K562 (cell line): ENCODE data around the gene LAMA5. TPM values are rescaled to one million over a fixed set of nuclear protein-coding genes. Genes with fewer than 3 reads are reported as not detected.

Experiments
- ATAC-seq: fragments of 200-7000 bp; cut with Tn5 transposase; 3 replicates; pipeline ENCODE4 v1.9.1; 2020; ENCODE audit warnings: moderate library complexity
- Bru-seq: library from RNA; stranded (reverse); fragments of 400-500 nt; gene quantifications from one replicate; lab custom pipeline; 2021; lab: Mats Ljungman, UMichigan
- BruChase-seq, 2 experiments: library from RNA; stranded (reverse); fragments of 400-500 nt; gene quantifications; one replicate each; lab custom pipeline; 2021; lab: Mats Ljungman, UMichigan
- BruUV-seq: library from RNA; stranded (reverse); fragments of 400-500 nt; replicated peaks from 2 replicates; lab custom pipeline; 2021; lab: Mats Ljungman, UMichigan
- CTCF ChIA-PET: fragments of 300-600 bp; formaldehyde crosslinking; extraction: SDS; loops from one replicate; lab custom pipeline; 2021; ENCODE audit warnings: low intra/inter-chr PET ratio; lab: Yijun Ruan, JAX
- POLR2A ChIA-PET: fragments of 300-600, 350-650 bp; sonication (Branson Sonifier 250); formaldehyde crosslinking; extraction: SDS; loops from one replicate; lab custom pipeline; 2021; ENCODE audit warnings: antibody characterized with exemption, inconsistent platforms; lab: Yijun Ruan, JAX
- DNase-seq, 4 experiments: peaks; one replicate each; pipeline versions ENCODE4 v3.0.0 to v3.0.0-alpha.2; 2011 to 2018; ENCODE audit warnings: low spot score in 3 of 4, mixed read lengths in 3 of 4; ENCODE audit errors: extremely low read depth in 1 of 4
- FAIRE-seq: peaks from 2 replicates; lab custom pipeline; 2011; peaks lifted over from hg19 to GRCh38; lab: Jason Lieb, UNC
- H2AFZ ChIP-seq: 2 replicates; pipeline ENCODE4 v1.6.0; 2011; ENCODE audit warnings: low read depth, low read length, control low read depth, inconsistent platforms
- H3K27ac ChIP-seq: fragments of 200-600 bp; 3 replicates; pipeline ENCODE4 v1.8.0; 2011; ENCODE audit warnings: low read depth, mild to moderate bottlenecking, control low read depth, inconsistent platforms, low read length, moderate library complexity, mixed read lengths; ENCODE audit errors: extremely low read depth
- H3K27me3 ChIP-seq, 2 experiments: fragments of 300-600 bp in 1 of 2; 2 replicates in 1 of 2; 3 replicates in 1 of 2; pipeline versions ENCODE4 v1.6.0 to v1.8.0; 2011; ENCODE audit warnings: inconsistent platforms in 2 of 2, low read length in 2 of 2, mild to moderate bottlenecking in 1 of 2, mixed read lengths in 1 of 2, moderate library complexity in 1 of 2; ENCODE audit not compliant: control insufficient read depth in 2 of 2, insufficient read depth in 2 of 2
- H3K36me3 ChIP-seq: fragments of 300-600 bp; 3 replicates; pipeline ENCODE4 v1.8.0; 2011; ENCODE audit warnings: mild to moderate bottlenecking, low read length, inconsistent platforms; ENCODE audit not compliant: control insufficient read depth, insufficient read depth
- H3K4me1 ChIP-seq, 2 experiments: fragments of 200-600 bp in 1 of 2; replicated peaks in 1 of 2; 2 replicates in 1 of 2; 3 replicates in 1 of 2; pipeline versions ENCODE4 v1.5.1 to v1.8.0; 2011; ENCODE audit warnings: inconsistent platforms in 2 of 2, low read length in 2 of 2, mild to moderate bottlenecking in 1 of 2, mixed read lengths in 1 of 2, moderate library complexity in 1 of 2; ENCODE audit not compliant: control insufficient read depth in 2 of 2, insufficient read depth in 2 of 2
- H3K4me2 ChIP-seq: 2 replicates; pipeline ENCODE4 v1.6.1; 2011; ENCODE audit warnings: low read length, control low read depth, inconsistent platforms, mixed read lengths; ENCODE audit not compliant: insufficient read depth
- H3K4me3 ChIP-seq: fragments of 200-600 bp; sonication (generic), shearing (Covaris generic); 2 replicates; pipeline ENCODE4 v1.5.1; 2016; ENCODE audit warnings: control low read depth, inconsistent platforms
- H3K79me2 ChIP-seq: fragments of 200-600 bp; 3 replicates; pipeline ENCODE4 v1.8.0; 2011; ENCODE audit warnings: low read length, inconsistent platforms; ENCODE audit not compliant: control insufficient read depth, insufficient read depth
- H3K9ac ChIP-seq, 2 experiments: 2 replicates each; pipeline versions ENCODE4 v1.6.0 to v1.6.1; 2011; ENCODE audit warnings: low read depth in 2 of 2, low read length in 2 of 2, control low read depth in 1 of 2, inconsistent platforms in 1 of 2, mild to moderate bottlenecking in 1 of 2, mixed read lengths in 1 of 2; ENCODE audit not compliant: insufficient read depth in 1 of 2
- H3K9me1 ChIP-seq: one replicate; pipeline ENCODE4 v1.6.0; 2011; ENCODE audit warnings: inconsistent platforms, mild to moderate bottlenecking, low read length, moderate library complexity; ENCODE audit not compliant: control insufficient read depth, insufficient read depth
- H3K9me3 ChIP-seq: replicated peaks from 2 replicates; pipeline ENCODE4 v1.5.1; 2011; ENCODE audit warnings: low read depth, low read length, inconsistent platforms; ENCODE audit not compliant: control insufficient read depth, insufficient read depth
- H4K20me1 ChIP-seq: replicated peaks from 2 replicates; pipeline ENCODE4 v1.6.1; 2011; ENCODE audit warnings: low read length, inconsistent platforms, mixed read lengths; ENCODE audit not compliant: control insufficient read depth, insufficient read depth
- HNRNPH1 ChIP-seq: fragments of 200-400 bp; formaldehyde crosslinking; optimal IDR thresholded peaks from 2 replicates; pipeline ENCODE3; 2017; ENCODE audit warnings: low read depth, mild to moderate bottlenecking, low read length, moderate library complexity
- POLR2H ChIP-seq: IDR thresholded peaks from 2 replicates; pipeline ENCODE4 v1.6.1; 2016; ENCODE audit warnings: missing genetic modification characterization, low read depth, mild to moderate bottlenecking, control low read depth, missing compliant biosample characterization, moderate library complexity
- PTRF ChIP-seq: fragments of 450-650 bp; IDR thresholded peaks from 2 replicates; pipeline ENCODE4 v1.6.1; 2016; ENCODE audit warnings: mild to moderate bottlenecking, missing genetic modification characterization, missing compliant biosample characterization
- TAF1 ChIP-seq: IDR thresholded peaks from 2 replicates; pipeline ENCODE4 v1.6.1; 2011; ENCODE audit warnings: mild to moderate bottlenecking, low read length, moderate library complexity; ENCODE audit not compliant: insufficient read depth, control insufficient read depth, severe bottlenecking; ENCODE audit errors: extremely low read depth
- TBP ChIP-seq: optimal IDR thresholded peaks from 2 replicates; pipeline ENCODE3; 2011; ENCODE audit warnings: low read depth, low read length, improper control_type of control experiment
- ZKSCAN8 ChIP-seq: fragments of 200-800 bp; sonication (Bioruptor generic); IDR thresholded peaks from 2 replicates; pipeline ENCODE4 v1.6.1; 2016; ENCODE audit warnings: missing genetic modification characterization, missing compliant biosample characterization
- WGBS: fragments of 100-300 bp; shearing (Covaris generic); methylation state at CpG from one replicate; pipeline ENCODE4 v1.1.6; 2016; ENCODE audit warnings: low coverage, mixed read lengths; ENCODE audit not compliant: insufficient coverage; ENCODE audit errors: missing lambda C conversion rate; 5-methylcytosine and 5-hydroxymethylcytosine counted together
- in situ Hi-C: fragments of 300-500 bp; cut with MboI; formaldehyde crosslinking; loops from 4 replicates; pipeline ENCODE4 v1.15.0; 2018; ENCODE audit warnings: inconsistent platforms, mixed read lengths
- intact Hi-C: fragments of 100-400 bp; cut with micrococcal nuclease; formaldehyde crosslinking; loops from 2 replicates; pipeline ENCODE4 v1.14.2; 2022
- long read RNA-seq, 3 experiments: library from polyadenylated mRNA in 2 of 3; library from RNA in 1 of 3; unstranded in 2 of 3; stranded (forward) in 1 of 3; transcript quantifications; one replicate each; pipeline ENCODE4 v2.0.0, GENCODE V29; 2019 to 2022
- polyA minus RNA-seq, 3 experiments: library from RNA; depleted of rRNA, polyadenylated mRNA; stranded (reverse); fragments of >200 nt; gene quantifications; 2 replicates each; pipeline ENCODE4 v1.2.3, GENCODE V29; 2011
- polyA plus RNA-seq, 8 experiments: library from polyadenylated mRNA; depleted of rRNA in 4 of 8; stranded (reverse) in 5 of 8; unstranded in 3 of 8; fragments of >200 nt; fragmentation: Nextera tagmentation in 2 of 8; fragmentation: Illumina TruSeq in 1 of 8; extraction: Ambion mirVana in 2 of 8; extraction: Trizol in 1 of 8; gene quantifications; 2 replicates each; pipeline versions ENCODE4 v1.2.1 to v1.2.3, GENCODE V29; 2011 to 2014; ENCODE audit warnings: inconsistent platforms in 1 of 8, missing spikeins in 1 of 8
- total RNA-seq, 7 experiments: library from RNA; depleted of rRNA in 6 of 7; stranded (reverse); fragments of >200 nt in 6 of 7; fragmentation: Illumina TruSeq in 2 of 7; extraction: Trizol in 2 of 7; gene quantifications; 2 replicates each; pipeline versions ENCODE4 v1.2.1 to v1.2.3, GENCODE V29; 2011 to 2021; ENCODE audit warnings: low replicate concordance in 1 of 7
- TF ChIP-seq, protein P1 (sequence below): fragments of 450-650 bp; IDR thresholded peaks from 2 replicates; pipeline ENCODE4 v1.7.1; 2018; ENCODE audit warnings: mild to moderate bottlenecking, low read depth; ENCODE audit not compliant: partially characterized antibody
- TF ChIP-seq, protein P2 (sequence below), 3 experiments: fragments of 200-800 bp in 1 of 3; sonication (Bioruptor generic) in 1 of 3; sonication (generic) in 1 of 3; formaldehyde crosslinking in 1 of 3; IDR thresholded peaks; 2 replicates each; pipeline versions ENCODE4 v1.6.1 to v1.8.0; 2016 to 2022; ENCODE audit warnings: mild to moderate bottlenecking in 2 of 3, missing compliant biosample characterization in 2 of 3, missing genetic modification characterization in 2 of 3, missing genetic modification reagents in 1 of 3
- TF ChIP-seq, protein P3 (sequence below): fragments of 450-650 bp; IDR thresholded peaks from 2 replicates; pipeline ENCODE4 v1.7.0; 2016; ENCODE audit warnings: borderline replicate concordance

The LAMA5 gene
- 218 and 612 TPM in 2 replicates for total RNA-seq (2011; cell fraction: chromatin; rRNA removed; ENCODE audit: low replicate concordance)
- total RNA-seq (2011; cell fraction: nucleolus; rRNA removed), result 256 and 378 TPM in 2 replicates
- total RNA-seq (2011; cell fraction: nucleoplasm; rRNA removed), result 206 and 238 TPM in 2 replicates
- total RNA-seq (2014; rRNA removed), result 26.4 and 38.3 TPM in 2 replicates
- total RNA-seq (2014; rRNA removed; fragmentation: Illumina TruSeq; extraction: Trizol), result 2.2 and 3.2 TPM in 2 replicates
- total RNA-seq (2015; rRNA removed; fragmentation: Illumina TruSeq; extraction: Trizol), result 11.3 and 11.7 TPM in 2 replicates
- total RNA-seq (2021), result 86.4 and 101 TPM in 2 replicates
- polyA plus RNA-seq (2011; rRNA removed), result 4.4 and 10.0 TPM in 2 replicates
- polyA plus RNA-seq (2011; cell fraction: cytosol; rRNA removed), result 3.9 and 11.1 TPM in 2 replicates
- 130 and 166 TPM in 2 replicates for polyA plus RNA-seq (2011; cell fraction: nucleus; rRNA removed)
- 49.7 and 63.1 TPM in 2 replicates for polyA plus RNA-seq (2012)
- polyA plus RNA-seq (2014; fragmentation: Illumina TruSeq; extraction: Trizol), result 7.8 and 20.0 TPM in 2 replicates
- under 1 TPM; 0.31 to 0.48 TPM for polyA plus RNA-seq (2014; fragmentation: Nextera tagmentation; extraction: Ambion mirVana)
- polyA plus RNA-seq (2014; rRNA removed), result 60.2 and 67.3 TPM in 2 replicates
- polyA minus RNA-seq (2011; rRNA and poly(A)+ RNA removed), result 1.5 and 1.9 TPM in 2 replicates
- 11.0 and 21.3 TPM in 2 replicates for polyA minus RNA-seq (2011; cell fraction: cytosol; rRNA and poly(A)+ RNA removed)
- 33.7 and 42.1 TPM in 2 replicates for polyA minus RNA-seq (2011; cell fraction: nucleus; rRNA and poly(A)+ RNA removed)
- percentile 59 among the genes with signal in this experiment for Bru-seq, nascent RNA
- percentile 50 among the genes with signal in this experiment for BruChase-seq, experiment 1, labeled RNA remaining after a 2-hour chase
- percentile 59 among the genes with signal in this experiment for BruChase-seq, experiment 2, labeled RNA remaining after a 6-hour chase
- long read RNA-seq, experiment 1, partial matches to known transcripts, result 46 of 81 reads
- long read RNA-seq, experiment 1, other reads (novel, unspliced or antisense), result 31 of 81 reads
- long read RNA-seq, experiment 2, partial matches to known transcripts, result 14 of 21 reads
- long read RNA-seq, experiment 2, other reads (novel, unspliced or antisense), result 7 of 21 reads
- long read RNA-seq, experiment 3, partial matches to known transcripts, result 3 of 4 reads
- long read RNA-seq, experiment 3, other reads (novel, unspliced or antisense), result 1 of 4 reads

DNA sequence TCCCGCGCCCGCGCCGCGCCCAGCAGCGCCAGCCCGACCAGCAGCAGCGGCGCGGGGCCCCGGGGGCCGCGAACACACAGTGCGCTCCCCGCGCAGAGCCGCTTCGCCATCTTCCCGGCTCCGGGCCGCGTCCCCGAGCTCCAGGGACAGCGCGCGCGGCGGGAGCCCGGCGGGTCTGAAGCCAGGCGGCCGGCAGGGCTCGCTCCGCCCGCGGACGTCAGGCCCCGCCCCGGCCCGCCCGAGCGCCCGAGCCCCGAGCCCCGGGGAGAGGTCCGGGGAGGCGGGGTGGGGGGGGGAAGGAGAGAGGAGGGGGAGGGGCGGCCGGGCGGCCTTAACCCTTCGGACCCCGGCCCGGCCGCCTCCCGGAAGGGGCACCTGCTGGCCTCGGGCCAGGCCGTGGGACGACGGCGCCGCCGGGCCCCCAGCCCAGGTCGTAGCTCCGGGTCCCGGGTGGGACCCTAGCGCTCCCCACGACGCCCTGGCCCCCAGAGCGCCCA lies at the start of gene LAMA5:
Gene LAMA5, minus strand, starts transcription at position 177 of the 497 bp plus-strand sequence. Its CDS starts 67 bp downstream, at position 110.
- WGBS, result no CpG with 5 or more reads among the region's 70 CpGs
- peaks cover 8% of the 10 kb centered on the region; the same call in 1 of the 3 replicates for H3K36me3 ChIP-seq
- H3K79me2 ChIP-seq, result peaks cover 48% of the 10 kb centered on the region
- in situ Hi-C loops (loop anchor here (5.0 to 10.0 kb wide), 2 partner anchors 60 to 372 kb away; no protein-coding TSS in a partner anchor), intact Hi-C loops (loop anchor here (5.0 kb wide), 1 partner anchor 65 kb away; the partner anchor contains the start of gene ADRM1)
- peak within 1 kb of the TSS; percentile 75 to 96 for H3K9ac ChIP-seq
- peak within 1 kb of the TSS; percentile 85 for H3K4me2 ChIP-seq
- H3K27me3 ChIP-seq, result no peaks in the 10 kb centered on the region
- peaks cover 4% of the 10 kb centered on the region for H3K9me1 ChIP-seq
- ChIA-PET POLR2A (interaction anchor here (0.6 to 1.7 kb wide), 6 partner anchors 8 to 107 kb away, joined by 3 to 11 read pairs (median 5); partner anchors contain the start of gene RPS21), CTCF (no interaction called here)
- H3K27ac ChIP-seq, result peak within 1 kb of the TSS; percentile 69
- peak; percentile 61 for ATAC-seq
- no peak for FAIRE-seq
- peak within 1 kb of the TSS; percentile 79 for H2AFZ ChIP-seq
- H3K4me3 ChIP-seq, result peak within 1 kb of the TSS; percentile 78
- no TSS peak for BruUV-seq
- no peaks in the 10 kb centered on the region for H3K9me3 ChIP-seq
- peak; percentile 73 to 87 (median 85) for DNase-seq
- H3K4me1 ChIP-seq, result peaks cover 57 to 100% of the 10 kb centered on the region in 2 experiments
- H4K20me1 ChIP-seq, result peaks cover 10% of the 10 kb centered on the region; the same call in 1 of the 2 replicates
- TF ChIP-seq TBP (peak; percentile 44), POLR2H (tag) (no peak), HNRNPH1 (no peak), TAF1 (peak; percentile 69), ZKSCAN8 (CRISPR knock-in tag) (no peak), PTRF (tag) (no peak)
- TF ChIP-seq, protein P1, sequence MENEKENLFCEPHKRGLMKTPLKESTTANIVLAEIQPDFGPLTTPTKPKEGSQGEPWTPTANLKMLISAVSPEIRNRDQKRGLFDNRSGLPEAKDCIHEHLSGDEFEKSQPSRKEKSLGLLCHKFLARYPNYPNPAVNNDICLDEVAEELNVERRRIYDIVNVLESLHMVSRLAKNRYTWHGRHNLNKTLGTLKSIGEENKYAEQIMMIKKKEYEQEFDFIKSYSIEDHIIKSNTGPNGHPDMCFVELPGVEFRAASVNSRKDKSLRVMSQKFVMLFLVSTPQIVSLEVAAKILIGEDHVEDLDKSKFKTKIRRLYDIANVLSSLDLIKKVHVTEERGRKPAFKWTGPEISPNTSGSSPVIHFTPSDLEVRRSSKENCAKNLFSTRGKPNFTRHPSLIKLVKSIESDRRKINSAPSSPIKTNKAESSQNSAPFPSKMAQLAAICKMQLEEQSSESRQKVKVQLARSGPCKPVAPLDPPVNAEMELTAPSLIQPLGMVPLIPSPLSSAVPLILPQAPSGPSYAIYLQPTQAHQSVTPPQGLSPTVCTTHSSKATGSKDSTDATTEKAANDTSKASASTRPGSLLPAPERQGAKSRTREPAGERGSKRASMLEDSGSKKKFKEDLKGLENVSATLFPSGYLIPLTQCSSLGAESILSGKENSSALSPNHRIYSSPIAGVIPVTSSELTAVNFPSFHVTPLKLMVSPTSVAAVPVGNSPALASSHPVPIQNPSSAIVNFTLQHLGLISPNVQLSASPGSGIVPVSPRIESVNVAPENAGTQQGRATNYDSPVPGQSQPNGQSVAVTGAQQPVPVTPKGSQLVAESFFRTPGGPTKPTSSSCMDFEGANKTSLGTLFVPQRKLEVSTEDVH, result no peak
- TF ChIP-seq, protein P2, sequence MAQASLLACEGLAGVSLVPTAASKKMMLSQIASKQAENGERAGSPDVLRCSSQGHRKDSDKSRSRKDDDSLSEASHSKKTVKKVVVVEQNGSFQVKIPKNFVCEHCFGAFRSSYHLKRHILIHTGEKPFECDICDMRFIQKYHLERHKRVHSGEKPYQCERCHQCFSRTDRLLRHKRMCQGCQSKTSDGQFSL (CRISPR knock-in tag; IDR thresholded peaks at IDR 0.05), result no peak
- TF ChIP-seq, protein P2 (tag; IDR thresholded peaks at IDR 0.05), result peak in 1 of 2 experiments; percentile 89; a peak in 2 of 4 replicates
- TF ChIP-seq, protein P3, sequence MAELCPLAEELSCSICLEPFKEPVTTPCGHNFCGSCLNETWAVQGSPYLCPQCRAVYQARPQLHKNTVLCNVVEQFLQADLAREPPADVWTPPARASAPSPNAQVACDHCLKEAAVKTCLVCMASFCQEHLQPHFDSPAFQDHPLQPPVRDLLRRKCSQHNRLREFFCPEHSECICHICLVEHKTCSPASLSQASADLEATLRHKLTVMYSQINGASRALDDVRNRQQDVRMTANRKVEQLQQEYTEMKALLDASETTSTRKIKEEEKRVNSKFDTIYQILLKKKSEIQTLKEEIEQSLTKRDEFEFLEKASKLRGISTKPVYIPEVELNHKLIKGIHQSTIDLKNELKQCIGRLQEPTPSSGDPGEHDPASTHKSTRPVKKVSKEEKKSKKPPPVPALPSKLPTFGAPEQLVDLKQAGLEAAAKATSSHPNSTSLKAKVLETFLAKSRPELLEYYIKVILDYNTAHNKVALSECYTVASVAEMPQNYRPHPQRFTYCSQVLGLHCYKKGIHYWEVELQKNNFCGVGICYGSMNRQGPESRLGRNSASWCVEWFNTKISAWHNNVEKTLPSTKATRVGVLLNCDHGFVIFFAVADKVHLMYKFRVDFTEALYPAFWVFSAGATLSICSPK, result no peak
